HepG2 (cell line): ENCODE results near the gene ID3. TPM values are rescaled to one million over a fixed set of nuclear protein-coding genes. Genes with fewer than 3 reads are reported as not detected.
A peak's percentile ranks its signal among the peaks of the same experiment; 100 is the strongest.

Source experiments
- ADNP ChIP-seq: sonication (generic); formaldehyde crosslinking; IDR thresholded peaks from 2 replicates; pipeline ENCODE4 v1.4.0; 2020; ENCODE audit warnings: missing genetic modification reagents
- ARID2 ChIP-seq: sonication (generic); formaldehyde crosslinking; IDR thresholded peaks from 2 replicates; pipeline ENCODE4 v1.8.1; 2022; ENCODE audit warnings: mild to moderate bottlenecking, missing genetic modification reagents, borderline replicate concordance
- FOXJ3 ChIP-seq: sonication (generic); formaldehyde crosslinking; IDR thresholded peaks from 2 replicates; pipeline ENCODE4 v1.4.0; 2020; ENCODE audit warnings: missing genetic modification reagents, mild to moderate bottlenecking, borderline replicate concordance
- FOXP1 ChIP-seq, 2 experiments: fragments of 450-650 bp in 1 of 2; IDR thresholded peaks; 2 replicates each; pipeline ENCODE4 v1.6.1; 2017 to 2018; ENCODE audit warnings: antibody characterized with exemption in 1 of 2
- GTF2F1 ChIP-seq: fragments of 150-350 bp; IDR thresholded peaks from 2 replicates; pipeline ENCODE4 v1.6.1; 2014; ENCODE audit warnings: low read length
- HNF4A ChIP-seq: sonication (generic); formaldehyde crosslinking; IDR thresholded peaks from 2 replicates; pipeline ENCODE4 v1.4.0; 2020; ENCODE audit warnings: missing genetic modification reagents
- KAT2B ChIP-seq: fragments of 150-350 bp; IDR thresholded peaks from 2 replicates; pipeline ENCODE4 v1.6.1; 2014; ENCODE audit warnings: low read depth, low read length, borderline replicate concordance
- PAF1 ChIP-seq: IDR thresholded peaks from 2 replicates; pipeline ENCODE4 v1.6.1; 2016; ENCODE audit warnings: missing genetic modification reagents, missing compliant biosample characterization
- PAWR ChIP-seq: sonication (generic); formaldehyde crosslinking; IDR thresholded peaks from 2 replicates; pipeline ENCODE4 v1.4.0; 2020; ENCODE audit warnings: missing genetic modification reagents, mild to moderate bottlenecking, borderline replicate concordance
- POLR2AphosphoS2 ChIP-seq: IDR thresholded peaks from 2 replicates; pipeline ENCODE4 v1.6.1; 2011; ENCODE audit warnings: low read depth, low read length, improper control_type of control experiment
- SP5 ChIP-seq: IDR thresholded peaks from 2 replicates; pipeline ENCODE4 v1.6.1; 2016; ENCODE audit warnings: low read depth, borderline replicate concordance
- ZNF333 ChIP-seq: sonication (generic); formaldehyde crosslinking; IDR thresholded peaks from 2 replicates; pipeline ENCODE4 v1.4.0; 2020; ENCODE audit warnings: mild to moderate bottlenecking, missing genetic modification reagents, borderline replicate concordance
- ZNF883 ChIP-seq: sonication (generic); formaldehyde crosslinking; IDR thresholded peaks from 2 replicates; pipeline ENCODE4 v1.5.1; 2020; ENCODE audit warnings: mild to moderate bottlenecking, missing genetic modification reagents; ENCODE audit errors: not compliant biosample characterization
- polyA plus RNA-seq, 8 experiments: library from polyadenylated mRNA; depleted of rRNA in 3 of 8; stranded (reverse) in 7 of 8; unstranded in 1 of 8; fragments of >200 nt; fragmentation: Illumina TruSeq in 4 of 8; extraction: Trizol in 4 of 8; gene quantifications; 2 replicates each; pipeline versions ENCODE4 v1.2.1 to v1.2.3, GENCODE V29; 2011 to 2016; ENCODE audit warnings: low read depth in 4 of 8, missing spikeins in 1 of 8, mixed read lengths in 1 of 8; ENCODE audit not compliant: insufficient read depth in 1 of 8
- total RNA-seq, 5 experiments: library from RNA; depleted of rRNA; stranded (reverse); fragments of >200 nt; fragmentation: Illumina TruSeq; extraction: Trizol; gene quantifications; 2 replicates each; pipeline ENCODE4 v1.2.3, GENCODE V29; 2016; ENCODE audit warnings: low read depth in 1 of 5
- TF ChIP-seq, protein P1 (sequence below): IDR thresholded peaks from 2 replicates; pipeline ENCODE4 v1.6.1; 2016
- TF ChIP-seq, protein P2 (sequence below): IDR thresholded peaks from 2 replicates; pipeline ENCODE4 v1.6.1; 2016; ENCODE audit warnings: low read depth, missing genetic modification reagents, missing compliant biosample characterization
- TF ChIP-seq, protein P3 (sequence below): sonication (generic); formaldehyde crosslinking; IDR thresholded peaks from 2 replicates; pipeline ENCODE4 v1.4.0; 2020; ENCODE audit warnings: missing genetic modification reagents, mild to moderate bottlenecking, borderline replicate concordance

Gene ID3
- total and polyA plus RNA-seq, 2 of the 13 experiments (the other 11 are each of a cell fraction or from before 2014, with no cell fraction given) = 64.8 to 115 TPM

DNA sequence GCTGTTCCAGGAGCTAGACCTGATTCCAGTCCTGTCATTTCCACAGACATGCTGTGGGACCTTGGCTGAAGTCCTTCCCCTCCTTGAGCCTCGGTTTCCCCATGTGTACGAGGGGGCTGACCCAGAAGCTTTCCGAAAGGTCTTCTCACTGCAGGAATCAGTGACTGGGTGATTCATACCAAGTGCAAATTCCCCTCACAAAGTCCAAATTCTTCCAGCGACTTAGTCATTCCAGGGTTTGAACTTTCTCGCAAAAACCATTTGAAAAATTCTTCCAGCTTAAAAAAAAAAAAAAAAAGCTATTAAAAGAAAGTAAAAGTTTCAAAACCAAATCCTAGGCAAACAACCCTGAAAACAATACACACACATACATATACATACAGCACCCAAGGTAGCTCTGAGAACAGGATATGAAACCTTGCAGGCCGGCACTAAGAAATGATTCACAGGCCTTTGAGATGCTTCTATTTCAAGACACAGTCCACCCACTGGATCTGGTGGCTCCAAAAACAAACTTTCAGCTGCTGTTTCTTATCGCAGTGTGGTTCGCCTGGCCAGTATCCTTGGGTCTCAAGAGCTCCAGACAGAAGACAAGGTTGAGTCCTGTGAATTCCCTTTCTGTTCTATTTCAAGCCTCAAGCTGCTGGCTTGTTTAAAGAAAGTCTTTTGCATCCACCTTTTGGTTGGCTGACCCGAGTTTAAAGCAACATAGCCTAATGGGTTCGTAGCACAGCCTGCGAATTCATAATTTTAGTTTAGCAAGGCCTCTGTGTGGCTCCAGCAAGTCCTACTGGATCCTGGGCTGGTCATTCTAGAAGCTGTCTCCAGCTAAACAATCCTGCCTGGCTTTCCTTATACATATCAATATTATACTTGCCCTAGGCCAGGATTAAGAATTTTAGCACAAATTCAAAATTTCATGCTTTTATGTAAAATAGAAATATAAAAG, 18.0 kb upstream of the ID3 start (continued):
- no peak for TF ChIP-seq PAWR (CRISPR knock-in tag)
- TF ChIP-seq PAF1 (CRISPR knock-in tag) = no peak
- TF ChIP-seq SP5 (CRISPR knock-in tag) = no peak
- no peak for TF ChIP-seq ARID2 (CRISPR knock-in tag)
- TF ChIP-seq, protein P1, sequence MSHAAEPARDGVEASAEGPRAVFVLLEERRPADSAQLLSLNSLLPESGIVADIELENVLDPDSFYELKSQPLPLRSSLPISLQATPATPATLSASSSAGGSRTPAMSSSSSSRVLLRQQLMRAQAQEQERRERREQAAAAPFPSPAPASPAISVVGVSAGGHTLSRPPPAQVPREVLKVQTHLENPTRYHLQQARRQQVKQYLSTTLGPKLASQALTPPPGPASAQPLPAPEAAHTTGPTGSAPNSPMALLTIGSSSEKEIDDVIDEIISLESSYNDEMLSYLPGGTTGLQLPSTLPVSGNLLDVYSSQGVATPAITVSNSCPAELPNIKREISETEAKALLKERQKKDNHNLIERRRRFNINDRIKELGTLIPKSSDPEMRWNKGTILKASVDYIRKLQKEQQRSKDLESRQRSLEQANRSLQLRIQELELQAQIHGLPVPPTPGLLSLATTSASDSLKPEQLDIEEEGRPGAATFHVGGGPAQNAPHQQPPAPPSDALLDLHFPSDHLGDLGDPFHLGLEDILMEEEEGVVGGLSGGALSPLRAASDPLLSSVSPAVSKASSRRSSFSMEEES = no peak
- TF ChIP-seq ZNF883 = no peak
- peak; percentile 37; the same call in 1 of the 2 replicates for TF ChIP-seq HNF4A (CRISPR knock-in tag)
- no peak for TF ChIP-seq FOXP1 (IDR thresholded peaks at IDR 0.05)
- TF ChIP-seq FOXP1 (CRISPR knock-in tag; IDR thresholded peaks at IDR 0.05) = no peak
- TF ChIP-seq FOXJ3 (CRISPR knock-in tag) = no peak
- TF ChIP-seq, protein P2, sequence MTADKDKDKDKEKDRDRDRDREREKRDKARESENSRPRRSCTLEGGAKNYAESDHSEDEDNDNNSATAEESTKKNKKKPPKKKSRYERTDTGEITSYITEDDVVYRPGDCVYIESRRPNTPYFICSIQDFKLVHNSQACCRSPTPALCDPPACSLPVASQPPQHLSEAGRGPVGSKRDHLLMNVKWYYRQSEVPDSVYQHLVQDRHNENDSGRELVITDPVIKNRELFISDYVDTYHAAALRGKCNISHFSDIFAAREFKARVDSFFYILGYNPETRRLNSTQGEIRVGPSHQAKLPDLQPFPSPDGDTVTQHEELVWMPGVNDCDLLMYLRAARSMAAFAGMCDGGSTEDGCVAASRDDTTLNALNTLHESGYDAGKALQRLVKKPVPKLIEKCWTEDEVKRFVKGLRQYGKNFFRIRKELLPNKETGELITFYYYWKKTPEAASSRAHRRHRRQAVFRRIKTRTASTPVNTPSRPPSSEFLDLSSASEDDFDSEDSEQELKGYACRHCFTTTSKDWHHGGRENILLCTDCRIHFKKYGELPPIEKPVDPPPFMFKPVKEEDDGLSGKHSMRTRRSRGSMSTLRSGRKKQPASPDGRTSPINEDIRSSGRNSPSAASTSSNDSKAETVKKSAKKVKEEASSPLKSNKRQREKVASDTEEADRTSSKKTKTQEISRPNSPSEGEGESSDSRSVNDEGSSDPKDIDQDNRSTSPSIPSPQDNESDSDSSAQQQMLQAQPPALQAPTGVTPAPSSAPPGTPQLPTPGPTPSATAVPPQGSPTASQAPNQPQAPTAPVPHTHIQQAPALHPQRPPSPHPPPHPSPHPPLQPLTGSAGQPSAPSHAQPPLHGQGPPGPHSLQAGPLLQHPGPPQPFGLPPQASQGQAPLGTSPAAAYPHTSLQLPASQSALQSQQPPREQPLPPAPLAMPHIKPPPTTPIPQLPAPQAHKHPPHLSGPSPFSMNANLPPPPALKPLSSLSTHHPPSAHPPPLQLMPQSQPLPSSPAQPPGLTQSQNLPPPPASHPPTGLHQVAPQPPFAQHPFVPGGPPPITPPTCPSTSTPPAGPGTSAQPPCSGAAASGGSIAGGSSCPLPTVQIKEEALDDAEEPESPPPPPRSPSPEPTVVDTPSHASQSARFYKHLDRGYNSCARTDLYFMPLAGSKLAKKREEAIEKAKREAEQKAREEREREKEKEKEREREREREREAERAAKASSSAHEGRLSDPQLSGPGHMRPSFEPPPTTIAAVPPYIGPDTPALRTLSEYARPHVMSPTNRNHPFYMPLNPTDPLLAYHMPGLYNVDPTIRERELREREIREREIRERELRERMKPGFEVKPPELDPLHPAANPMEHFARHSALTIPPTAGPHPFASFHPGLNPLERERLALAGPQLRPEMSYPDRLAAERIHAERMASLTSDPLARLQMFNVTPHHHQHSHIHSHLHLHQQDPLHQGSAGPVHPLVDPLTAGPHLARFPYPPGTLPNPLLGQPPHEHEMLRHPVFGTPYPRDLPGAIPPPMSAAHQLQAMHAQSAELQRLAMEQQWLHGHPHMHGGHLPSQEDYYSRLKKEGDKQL = no peak
- TF ChIP-seq ADNP (CRISPR knock-in tag) = no peak
- TF ChIP-seq, protein P3, sequence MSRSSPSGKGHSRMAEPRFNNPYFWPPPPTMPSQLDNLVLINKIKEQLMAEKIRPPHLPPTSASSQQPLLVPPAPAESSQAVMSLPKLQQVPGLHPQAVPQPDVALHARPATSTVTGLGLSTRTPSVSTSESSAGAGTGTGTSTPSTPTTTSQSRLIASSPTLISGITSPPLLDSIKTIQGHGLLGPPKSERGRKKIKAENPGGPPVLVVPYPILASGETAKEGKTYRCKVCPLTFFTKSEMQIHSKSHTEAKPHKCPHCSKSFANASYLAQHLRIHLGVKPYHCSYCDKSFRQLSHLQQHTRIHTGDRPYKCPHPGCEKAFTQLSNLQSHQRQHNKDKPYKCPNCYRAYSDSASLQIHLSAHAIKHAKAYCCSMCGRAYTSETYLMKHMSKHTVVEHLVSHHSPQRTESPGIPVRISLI (CRISPR knock-in tag) = peak; percentile 37; the same call in 1 of the 2 replicates
- no peak for TF ChIP-seq ZNF333 (CRISPR knock-in tag)
- TF ChIP-seq POLR2AphosphoS2 = no peak
- TF ChIP-seq GTF2F1 = no peak
- TF ChIP-seq KAT2B = no peak
